ENCODE results near the gene LRRC27. TPM values are rescaled to one million over a fixed set of nuclear protein-coding genes. Genes with fewer than 3 reads are reported as not detected.

Gene LRRC27
- total RNA-seq, 1 experiment from 2014 or later = 3.8 TPM

DNA sequence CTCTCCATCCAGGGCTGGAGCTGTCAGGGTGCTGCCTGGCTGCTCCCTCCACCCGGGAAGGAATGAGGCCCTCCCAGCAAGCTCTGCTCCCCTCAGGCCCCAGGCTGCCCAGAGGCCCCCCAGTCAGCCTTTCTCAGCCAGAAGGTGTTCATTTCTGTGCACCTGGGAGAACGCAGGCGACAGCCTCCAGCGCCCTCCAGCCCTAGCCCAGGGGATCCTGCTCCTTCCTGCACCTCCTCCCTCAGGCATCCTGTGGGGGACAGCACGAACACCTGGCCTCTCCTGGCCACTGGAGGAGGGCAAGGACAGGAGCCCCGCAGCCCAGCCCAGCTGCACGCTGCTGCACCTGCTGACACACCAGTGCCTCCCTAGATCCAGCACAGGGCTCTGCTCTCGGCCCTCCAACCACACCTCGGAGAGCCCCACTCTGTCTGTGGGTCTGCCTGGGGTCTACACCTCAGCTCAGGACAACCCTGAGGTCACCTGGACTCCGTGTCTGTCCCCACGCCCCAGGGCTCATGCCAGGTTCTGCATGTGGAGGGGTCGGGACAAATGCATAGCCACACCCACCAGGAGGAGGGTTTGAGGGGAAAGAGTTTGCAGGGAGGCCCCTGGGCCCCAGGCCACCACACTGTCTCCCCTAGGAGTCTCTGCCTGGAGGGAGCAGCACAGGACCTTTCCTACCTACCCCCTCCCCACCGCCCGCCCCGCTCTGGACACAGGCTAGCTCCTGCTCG is 57.6 kb downstream of the LRRC27 start:
- DNase-seq (ENCODE audit: low read depth in 1 of 2, low spot score in 2 of 2) = no peak
- Histone ChIP-seq H3K4me1 (replicated peaks) (no peaks in the 10 kb centered on the region), H3K27me3 (replicated peaks) (no peaks in the 10 kb centered on the region), H3K4me3 (no peak overlapping the region), H3K27ac (no peak overlapping the region), H3K36me3 (no peaks in the 10 kb centered on the region), H3K9me3 (replicated peaks) (no peaks in the 10 kb centered on the region; the same call in 1 of the 2 replicates)

- Histone ChIP-seq H3K4me1 (replicated peaks) (no peaks in the 10 kb centered on the region), H3K4me3 (no peak overlapping the region), H3K27me3 (replicated peaks) (no peaks in the 10 kb centered on the region), H3K36me3 (no peaks in the 10 kb centered on the region), H3K9me3 (replicated peaks) (no peaks in the 10 kb centered on the region; the same call in 1 of the 2 replicates), H3K27ac (no peak overlapping the region)
- no peak for DNase-seq (ENCODE audit: low read depth in 1 of 2, low spot score in 2 of 2)
These were observed 58.4 kb downstream of the LRRC27 start for GRCh38 chr10:132390170-132390920.

DNA sequence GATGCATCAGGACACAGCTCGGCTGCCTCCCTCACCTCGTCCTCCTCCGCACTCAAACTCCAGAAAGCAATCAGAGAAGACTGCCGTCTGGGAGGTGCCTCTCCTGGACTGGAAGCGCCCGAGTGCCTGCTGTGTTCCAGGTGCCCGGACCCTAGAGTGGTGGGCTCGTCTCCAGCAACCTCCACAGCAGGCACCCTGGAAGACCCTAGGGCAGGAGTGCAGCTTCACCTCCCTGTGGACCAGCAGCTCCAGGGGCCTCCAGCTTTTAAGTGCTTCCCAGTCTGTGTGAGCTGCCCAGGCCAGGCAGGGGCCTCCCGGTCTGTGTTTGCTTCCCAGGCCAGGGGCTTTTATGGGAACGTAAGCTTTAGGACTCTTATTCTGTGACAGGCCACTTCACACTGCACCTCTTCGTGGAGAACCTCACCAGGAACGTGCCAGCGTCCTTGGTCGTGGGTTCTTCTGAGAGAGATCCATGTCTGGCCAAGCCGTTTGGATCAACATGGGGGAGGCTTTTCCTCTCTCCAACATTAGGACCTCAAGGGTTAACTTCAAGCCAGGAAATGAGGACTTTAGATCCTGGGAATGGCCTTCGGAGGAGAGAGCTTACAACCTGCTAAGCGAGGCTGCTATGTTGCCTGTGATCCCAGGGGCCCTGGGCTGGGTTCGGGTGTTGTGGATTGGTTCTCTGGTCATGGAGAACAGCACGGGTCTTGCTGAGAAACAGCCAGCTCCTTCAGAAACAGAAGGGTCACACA is 59.1 kb downstream of the LRRC27 start:
- H3K4me1 ChIP-seq (replicated peaks) = peaks cover 3% of the 10 kb centered on the region
- no peak for DNase-seq (ENCODE audit: low read depth in 1 of 2, low spot score in 2 of 2)
- no peaks in the 10 kb centered on the region for H3K27me3 ChIP-seq (replicated peaks)
- H3K4me3 ChIP-seq = no peak overlapping the region
- H3K9me3 ChIP-seq (replicated peaks) = no peaks in the 10 kb centered on the region; the same call in 1 of the 2 replicates
- H3K27ac ChIP-seq = no peak overlapping the region
- H3K36me3 ChIP-seq = no peaks in the 10 kb centered on the region

DNA sequence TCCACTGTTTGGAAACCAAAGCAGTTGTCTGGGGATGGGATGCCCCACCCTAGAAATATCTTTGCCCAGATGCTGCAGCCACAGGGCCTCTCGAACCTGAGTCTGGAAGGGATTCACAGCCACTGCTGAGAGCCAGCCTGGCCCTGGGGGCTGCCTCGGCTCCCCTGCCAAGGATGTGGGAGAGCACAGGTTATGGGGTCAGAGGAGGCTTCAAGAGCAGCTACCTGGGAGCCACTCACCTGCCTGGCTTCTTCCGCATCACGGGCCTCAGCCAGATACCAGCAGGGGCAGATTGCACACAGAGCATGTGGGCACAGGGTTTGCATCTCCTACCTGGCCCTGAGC is 59.7 kb downstream of the LRRC27 start:
- no peaks in the 10 kb centered on the region for H3K36me3 ChIP-seq
- no peak for DNase-seq (ENCODE audit: low read depth in 1 of 2, low spot score in 2 of 2)
- no peaks in the 10 kb centered on the region; the same call in 1 of the 2 replicates for H3K9me3 ChIP-seq (replicated peaks)
- H3K27me3 ChIP-seq (replicated peaks) = no peaks in the 10 kb centered on the region
- no peak overlapping the region for H3K4me3 ChIP-seq
- H3K4me1 ChIP-seq (replicated peaks) = peaks cover 7% of the 10 kb centered on the region
- H3K27ac ChIP-seq = no peak overlapping the region

DNA sequence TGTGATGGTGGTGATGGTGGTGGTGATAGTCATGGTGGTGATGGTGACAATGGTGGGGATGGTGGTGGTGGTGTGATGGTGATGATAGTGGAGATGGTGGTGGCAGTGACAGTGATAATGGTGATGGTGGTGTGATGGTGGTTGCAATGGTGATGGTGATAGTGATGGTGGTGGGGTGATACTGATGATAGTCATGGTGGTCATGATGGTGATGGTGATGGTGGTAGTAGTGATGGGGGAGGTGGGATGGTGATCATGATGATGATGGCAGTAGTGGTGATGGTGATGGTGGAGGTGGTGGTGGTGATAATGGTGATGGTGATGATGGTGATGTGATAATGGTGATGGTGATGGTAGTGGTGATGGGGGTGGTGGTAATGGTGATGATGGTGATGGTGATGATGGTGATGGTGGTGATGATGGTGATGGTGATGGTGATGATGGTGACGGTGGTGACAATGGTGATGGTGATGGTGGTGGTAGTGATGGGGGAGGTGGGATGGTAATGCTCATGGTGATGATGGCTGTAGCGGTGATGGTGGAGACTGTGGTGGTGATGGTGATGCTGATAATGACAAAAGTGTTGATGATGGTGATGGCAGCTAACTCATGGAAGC is 60.3 kb downstream of the LRRC27 start:
- no peak for DNase-seq (ENCODE audit: low read depth in 1 of 2, low spot score in 2 of 2)
- no peak overlapping the region for H3K27ac ChIP-seq
- H3K9me3 ChIP-seq (replicated peaks) = no peaks in the 10 kb centered on the region; the same call in 1 of the 2 replicates
- no peaks in the 10 kb centered on the region for H3K27me3 ChIP-seq (replicated peaks)
- H3K36me3 ChIP-seq = no peaks in the 10 kb centered on the region
- peaks cover 7% of the 10 kb centered on the region for H3K4me1 ChIP-seq (replicated peaks)
- no peak overlapping the region for H3K4me3 ChIP-seq

DNA sequence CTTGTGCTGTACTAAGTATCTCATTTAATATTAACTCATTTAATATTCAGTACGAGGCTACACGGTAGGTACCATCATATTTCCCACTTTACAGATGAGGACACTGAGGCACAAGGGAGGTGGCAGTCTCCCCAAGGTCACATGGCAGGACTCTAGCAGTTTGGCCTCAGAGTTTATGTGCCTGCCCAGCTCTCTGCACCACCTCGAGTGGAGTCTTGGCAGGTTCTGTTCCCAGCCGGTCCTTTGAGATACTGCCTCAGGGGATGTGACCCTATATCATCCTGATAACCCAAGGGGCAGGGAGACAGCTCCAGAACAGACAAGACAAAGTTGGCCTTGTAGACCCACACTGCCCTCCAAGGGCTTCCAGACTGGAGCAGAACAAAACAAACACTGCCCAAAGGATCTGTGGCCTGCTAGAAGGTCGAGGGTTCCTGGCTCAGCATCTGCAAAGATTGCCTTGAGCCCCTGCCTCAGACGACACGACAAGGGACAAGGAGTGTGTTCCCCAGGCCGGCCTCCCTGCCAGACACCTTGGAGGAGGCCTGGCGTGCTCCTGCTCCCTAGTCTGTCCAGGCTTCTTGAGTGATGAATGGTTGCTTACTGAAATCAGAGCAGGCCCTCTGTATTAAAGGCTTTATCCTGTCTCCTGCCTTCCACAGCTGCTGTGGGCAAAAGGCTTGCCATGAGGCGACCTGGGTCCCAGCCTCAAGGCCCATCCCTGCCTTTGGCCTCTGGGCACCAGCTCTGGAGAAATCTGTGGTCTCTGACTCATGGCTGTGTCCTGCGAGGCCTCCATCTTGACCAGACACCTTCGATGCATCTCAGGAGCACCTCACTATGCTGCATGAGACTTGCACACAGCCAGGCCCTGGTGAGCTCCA is 61.1 kb downstream of the LRRC27 start:
- DNase-seq (ENCODE audit: low read depth in 1 of 2, low spot score in 2 of 2) = no peak
- Histone ChIP-seq H3K27ac (no peak overlapping the region), H3K9me3 (replicated peaks) (no peaks in the 10 kb centered on the region; the same call in 1 of the 2 replicates), H3K4me3 (no peak overlapping the region), H3K36me3 (no peaks in the 10 kb centered on the region), H3K4me1 (replicated peaks) (peaks cover 10% of the 10 kb centered on the region), H3K27me3 (replicated peaks) (no peaks in the 10 kb centered on the region)

GRCh38 chr10:132393695-132394181 is 61.7 kb downstream of the LRRC27 start:
- H3K27ac ChIP-seq = no peak overlapping the region
- no peaks in the 10 kb centered on the region for H3K27me3 ChIP-seq (replicated peaks)
- H3K4me1 ChIP-seq (replicated peaks) = peaks cover 10% of the 10 kb centered on the region
- H3K36me3 ChIP-seq = no peaks in the 10 kb centered on the region
- no peak overlapping the region for H3K4me3 ChIP-seq
- H3K9me3 ChIP-seq (replicated peaks) = no peaks in the 10 kb centered on the region; the same call in 1 of the 2 replicates
- DNase-seq (ENCODE audit: low read depth in 1 of 2, low spot score in 2 of 2) = no peak

- Histone ChIP-seq H3K27me3 (replicated peaks) (no peaks in the 10 kb centered on the region), H3K36me3 (no peaks in the 10 kb centered on the region), H3K4me3 (no peak overlapping the region), H3K9me3 (replicated peaks) (no peaks in the 10 kb centered on the region; the same call in 1 of the 2 replicates), H3K4me1 (replicated peaks) (peaks cover 10% of the 10 kb centered on the region), H3K27ac (no peak overlapping the region)
- DNase-seq (ENCODE audit: low read depth in 1 of 2, low spot score in 2 of 2) = no peak
These were observed 62.3 kb downstream of the LRRC27 start for GRCh38 chr10:132394201-132394811.

DNA sequence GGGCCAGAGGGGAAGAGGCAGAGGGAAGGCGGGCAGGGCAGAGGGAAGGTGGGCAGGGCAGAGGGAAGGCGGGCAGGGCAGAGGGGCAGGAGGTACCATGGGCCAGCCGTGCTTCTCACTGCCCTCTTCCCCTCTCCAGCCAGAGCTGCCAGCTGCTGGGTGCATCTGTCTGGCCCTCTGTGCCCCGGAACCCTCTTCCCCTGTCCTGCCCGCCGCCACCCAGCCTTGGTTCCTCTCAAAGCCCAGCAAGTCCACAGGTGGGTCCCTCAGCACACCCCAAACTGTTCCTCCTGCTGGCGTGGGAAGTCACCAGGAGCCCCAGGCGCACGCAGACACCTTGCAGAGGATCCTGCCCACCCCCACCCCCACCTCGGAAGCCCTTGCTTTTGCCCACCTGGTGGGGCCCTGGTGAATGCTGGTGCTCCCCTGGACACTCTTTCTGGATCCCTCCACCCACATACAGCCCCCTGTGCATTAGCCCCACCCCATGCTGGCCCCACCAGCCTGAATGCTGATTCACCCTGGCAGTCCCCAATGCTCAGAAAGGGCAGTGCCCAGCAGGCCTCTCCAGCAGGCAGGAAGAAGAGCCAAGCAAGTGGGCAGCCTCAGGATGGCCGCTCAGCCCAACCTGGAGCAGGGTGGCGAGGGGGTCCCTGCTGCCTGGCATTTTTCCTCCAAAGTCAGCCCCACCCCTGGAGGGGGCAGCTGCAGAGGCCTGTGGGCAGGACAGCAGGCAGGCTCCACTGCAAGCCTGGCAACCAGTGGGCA is 63.1 kb downstream of the LRRC27 start:
- no peak overlapping the region for H3K4me3 ChIP-seq
- no peaks in the 10 kb centered on the region; the same call in 1 of the 2 replicates for H3K9me3 ChIP-seq (replicated peaks)
- H3K27ac ChIP-seq = no peak overlapping the region
- no peaks in the 10 kb centered on the region for H3K36me3 ChIP-seq
- DNase-seq (ENCODE audit: low read depth in 1 of 2, low spot score in 2 of 2) = no peak
- H3K27me3 ChIP-seq (replicated peaks) = no peaks in the 10 kb centered on the region
- peaks cover 10% of the 10 kb centered on the region for H3K4me1 ChIP-seq (replicated peaks)

DNA sequence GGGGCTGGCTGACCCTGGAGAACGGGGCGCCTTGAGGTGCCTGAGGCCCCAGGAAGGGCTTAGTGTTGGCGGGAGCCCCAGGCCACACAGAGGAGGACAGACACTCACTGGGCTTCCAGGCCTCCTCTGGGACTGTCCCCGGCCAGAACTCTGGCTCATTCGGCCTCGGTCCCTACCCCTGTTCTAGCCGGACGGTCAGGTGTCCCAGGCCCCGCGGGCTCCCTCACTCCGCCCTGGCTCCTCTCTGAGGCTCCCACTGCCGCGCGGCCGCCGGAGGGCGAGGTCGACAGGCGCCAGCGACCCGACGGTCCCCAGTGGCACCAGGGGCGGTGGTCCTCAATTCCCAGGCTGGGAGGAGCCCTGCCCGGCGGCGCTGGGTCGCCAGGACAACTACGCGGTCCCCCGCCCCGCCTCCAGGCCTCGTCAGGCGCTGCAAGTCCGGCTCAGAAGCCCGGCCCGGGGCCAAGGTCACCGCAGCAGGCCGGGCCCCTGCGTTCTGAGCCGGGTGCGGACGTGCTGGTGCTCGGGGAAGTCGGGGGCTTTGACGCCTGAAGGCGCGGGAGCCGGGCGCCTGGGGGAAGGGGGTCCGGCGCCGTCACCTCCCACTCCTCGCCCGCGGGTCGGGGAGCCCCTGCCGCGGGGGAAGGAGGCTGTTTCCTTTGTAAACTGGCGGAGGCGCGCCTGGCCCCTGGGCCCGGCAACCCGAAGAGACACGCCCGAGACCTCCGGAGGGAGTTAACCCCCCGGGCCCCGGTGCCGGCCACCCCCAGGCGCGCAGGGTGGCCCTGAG is 63.9 kb downstream of the LRRC27 start:
- no peak for DNase-seq (ENCODE audit: low read depth in 1 of 2, low spot score in 2 of 2)

DNA sequence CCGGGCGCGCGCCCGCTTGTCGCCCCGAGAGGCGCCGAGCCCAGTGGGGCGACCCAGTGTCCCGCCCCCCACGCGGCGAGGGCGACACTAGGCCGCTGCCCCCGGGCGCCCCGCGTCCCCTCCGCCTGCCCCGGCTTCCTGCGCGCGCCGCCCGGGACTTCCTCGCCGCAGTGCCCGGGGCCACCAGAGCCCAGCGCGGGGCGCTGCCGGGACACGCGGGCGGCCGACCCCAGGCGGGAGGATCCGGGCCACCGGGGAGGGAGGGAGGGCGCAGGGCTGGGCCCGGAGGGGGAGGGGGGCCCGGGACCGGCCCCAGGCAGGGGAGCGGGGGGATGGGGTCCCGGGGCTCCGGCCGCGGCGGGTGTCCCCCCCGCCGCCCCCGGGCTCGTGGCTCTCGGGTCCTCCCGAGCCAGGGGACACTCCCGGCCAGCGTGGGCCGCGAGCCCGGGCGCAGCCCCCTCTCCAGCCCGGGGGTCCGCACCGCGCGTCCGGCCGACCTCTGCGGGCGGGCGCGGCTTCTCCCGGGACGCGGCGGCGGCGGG is 64.6 kb downstream of the LRRC27 start:
- H3K4me3 ChIP-seq = peak overlapping the region; percentile 78
- H3K9me3 ChIP-seq (replicated peaks) = no peaks in the 10 kb centered on the region; the same call in 1 of the 2 replicates
- H3K36me3 ChIP-seq = no peaks in the 10 kb centered on the region
- H3K27ac ChIP-seq = no peak overlapping the region
- DNase-seq (ENCODE audit: low read depth in 1 of 2, low spot score in 2 of 2) = no peak
- peaks cover 10% of the 10 kb centered on the region for H3K4me1 ChIP-seq (replicated peaks)
- H3K27me3 ChIP-seq (replicated peaks) = no peaks in the 10 kb centered on the region

More for the DNA sequence above, 63.9 kb downstream of the LRRC27 start:
- no peaks in the 10 kb centered on the region; the same call in 1 of the 2 replicates for H3K9me3 ChIP-seq (replicated peaks)
- H3K36me3 ChIP-seq = no peaks in the 10 kb centered on the region
- no peaks in the 10 kb centered on the region for H3K27me3 ChIP-seq (replicated peaks)
- H3K4me3 ChIP-seq = peak overlapping the region; percentile 78
- no peak overlapping the region for H3K27ac ChIP-seq
- peaks cover 10% of the 10 kb centered on the region for H3K4me1 ChIP-seq (replicated peaks)

Measured in SJSA1 (cell line).